GM19035 (cell line): ENCODE measurements around the gene PLLP.
A peak's percentile ranks its signal among the peaks of the same experiment; 100 is the strongest.

ENCODE experiments used
- ATAC-seq: cut with Tn5 transposase; IDR thresholded peaks from one replicate; pipeline ENCODE4 v1.9.1; 2021; ENCODE audit not compliant: unreplicated experiment

The PLLP gene

DNA sequence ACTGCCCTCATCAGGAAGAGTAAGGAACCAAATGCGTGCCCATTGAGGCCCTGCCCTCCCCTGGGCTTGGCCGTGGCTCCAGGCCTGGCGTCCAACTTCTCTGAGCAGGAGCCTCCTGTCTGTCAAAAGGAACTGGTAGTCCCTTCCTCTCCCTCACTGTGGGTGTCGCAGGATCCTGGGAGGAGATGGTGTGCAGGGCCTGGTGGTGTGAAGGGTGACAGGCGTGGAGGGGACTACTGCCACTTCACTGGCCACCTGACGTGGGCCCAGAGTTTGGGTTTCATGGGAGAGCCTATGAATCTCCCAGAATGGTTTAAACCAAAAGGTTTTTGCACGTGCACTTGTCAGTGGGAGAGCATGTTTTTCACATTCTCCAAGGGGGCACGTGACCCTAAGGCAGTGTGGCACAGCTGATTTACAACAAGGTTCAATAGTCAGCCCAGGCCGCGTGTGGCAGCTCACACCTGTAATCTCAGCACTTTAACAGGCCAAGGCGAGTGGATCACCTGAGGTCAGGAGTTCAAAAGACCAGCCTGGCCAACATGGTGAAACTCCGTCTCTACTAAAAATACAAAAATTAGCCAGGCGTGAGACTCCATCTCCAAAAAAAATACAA lies 26.9 kb downstream of the PLLP start:
- ATAC-seq: no peak

DNA sequence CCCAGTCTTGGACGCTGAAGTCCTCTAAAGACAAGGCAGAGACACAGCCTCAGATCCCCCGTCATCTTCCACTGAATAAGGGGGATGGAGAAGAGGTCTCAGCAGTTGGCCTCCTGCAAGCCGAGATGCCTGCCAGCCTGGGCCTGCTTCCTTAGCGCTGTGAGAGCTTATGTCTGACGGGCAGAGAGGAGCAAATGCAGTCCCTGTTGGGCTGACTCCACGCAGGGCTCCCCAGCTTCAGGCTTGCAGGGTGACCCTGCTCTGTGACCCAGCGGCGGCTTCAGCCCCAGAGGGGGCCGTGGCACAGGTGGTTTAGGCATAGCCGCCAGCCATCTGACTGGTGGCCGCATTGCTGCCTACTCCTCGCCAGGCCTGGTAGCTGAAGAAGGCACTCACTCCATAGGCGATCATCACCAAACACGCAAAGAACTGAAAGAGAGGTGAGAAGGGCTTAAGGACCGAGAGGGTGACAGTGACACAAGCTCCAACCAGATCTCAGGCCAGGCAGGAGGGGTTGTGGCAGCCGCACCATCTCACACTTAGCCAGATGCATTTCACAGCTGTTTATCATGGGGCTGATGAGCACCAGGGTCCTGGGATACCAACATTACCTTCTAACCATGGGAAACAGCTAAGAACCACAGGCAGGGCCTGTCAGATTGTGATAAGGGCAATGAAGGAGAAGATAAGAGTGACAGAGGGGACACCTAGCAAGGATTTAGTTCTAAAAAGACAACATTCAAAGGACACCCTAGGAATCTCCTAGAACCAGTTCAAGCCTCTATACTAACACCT lies 27.7 kb downstream of the PLLP start:
- ATAC-seq: no peak

DNA sequence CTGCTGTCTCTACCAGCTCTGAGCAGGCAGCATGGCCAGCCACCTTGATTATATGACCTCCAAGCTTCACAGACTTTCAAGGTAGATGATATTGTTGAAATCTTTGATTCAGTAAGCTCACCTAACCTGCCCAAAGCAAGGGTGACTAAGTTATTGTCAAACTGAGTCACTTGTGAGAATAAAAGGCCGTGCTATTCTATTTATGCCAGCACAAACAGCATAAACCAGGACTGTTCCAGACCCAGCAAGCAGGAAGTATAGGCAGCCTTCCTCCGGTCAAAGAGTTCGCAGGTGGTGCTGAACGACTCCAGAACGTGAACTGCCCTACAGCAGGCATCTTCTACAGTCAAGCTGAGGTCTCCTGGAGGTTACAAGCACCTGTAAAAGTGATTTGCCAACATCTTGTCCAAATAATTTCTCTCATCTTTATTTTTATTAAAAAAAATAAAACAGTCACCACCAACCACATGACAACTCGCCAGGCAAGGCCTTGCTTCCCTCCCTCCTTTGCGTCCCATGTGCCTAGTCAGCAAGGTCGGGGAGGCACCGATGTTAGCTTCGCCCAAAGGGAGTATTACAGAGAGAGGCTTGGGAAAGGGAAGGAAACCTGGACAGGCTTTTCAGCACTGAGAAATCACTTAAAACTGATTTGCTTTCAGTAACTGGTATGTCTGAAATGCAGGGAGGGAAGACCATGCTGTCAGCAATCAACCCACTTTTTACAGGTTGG lies 28.6 kb downstream of the PLLP start:
- no peak for ATAC-seq

DNA sequence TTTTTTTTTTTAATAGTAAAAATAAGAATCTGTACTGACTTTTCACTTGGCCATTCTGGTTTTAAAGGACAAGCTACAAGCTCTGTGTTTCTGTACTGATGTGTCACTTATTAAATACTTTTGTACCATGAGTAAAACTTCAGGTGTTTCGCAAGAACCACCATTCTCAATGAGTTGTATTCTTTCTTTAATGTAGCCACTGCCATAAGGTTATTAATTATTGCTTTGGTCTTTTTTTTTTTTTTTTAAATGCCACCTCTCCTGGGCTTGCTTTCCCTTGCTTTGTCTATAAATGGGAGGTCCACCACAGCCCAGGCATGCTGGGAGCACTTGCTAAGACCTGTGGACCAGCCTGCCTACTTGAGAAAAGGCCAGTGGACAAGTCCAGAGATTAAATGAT lies 31.0 kb downstream of the PLLP start:
- ATAC-seq: no peak

DNA sequence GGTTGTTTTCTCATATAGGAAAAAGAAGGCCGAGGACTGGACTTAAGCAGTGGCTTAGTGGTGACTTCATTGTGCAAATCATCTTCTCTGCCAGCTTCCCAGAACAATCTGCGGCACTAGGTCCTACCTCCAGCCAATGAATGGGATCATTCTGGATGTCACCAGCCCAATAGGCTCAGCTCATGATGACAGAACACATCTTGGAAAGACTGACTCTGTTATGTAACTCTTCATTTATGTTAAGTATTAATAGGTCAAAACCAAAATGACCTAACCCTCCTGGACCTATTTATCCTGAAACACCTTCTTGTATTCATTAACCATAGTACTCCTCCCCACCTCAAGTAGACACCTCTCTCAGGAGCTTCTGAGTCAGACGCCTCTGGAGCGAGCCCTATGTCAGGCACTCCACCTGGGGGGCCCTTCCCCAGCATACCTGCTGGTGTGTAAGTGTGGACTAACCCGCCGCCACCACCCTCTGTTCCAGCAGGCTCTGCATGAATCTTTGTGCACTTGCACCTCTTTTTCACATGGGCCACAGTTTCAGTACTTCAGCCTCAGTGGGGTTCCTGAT lies 32.2 kb downstream of the PLLP start:
- no peak for ATAC-seq

DNA sequence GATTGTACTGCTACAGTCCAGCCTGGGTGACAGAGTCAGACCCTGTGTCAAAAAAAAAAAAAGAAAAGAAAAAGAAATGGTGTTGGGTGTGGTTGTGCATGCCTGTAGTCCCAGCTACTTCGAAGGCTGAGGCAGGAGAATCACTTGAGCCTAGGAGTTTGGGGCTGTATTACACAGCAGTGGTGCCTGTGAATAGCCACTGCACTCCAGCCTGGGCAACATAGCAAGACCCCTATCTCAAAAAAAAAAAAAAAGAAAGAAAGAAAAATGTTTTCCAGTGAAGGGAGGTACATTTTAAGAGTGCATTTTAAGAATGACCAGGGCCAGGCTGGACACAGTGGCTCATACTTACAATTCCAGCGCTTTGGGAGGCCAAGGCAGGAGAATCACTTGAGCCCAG lies 33.1 kb downstream of the PLLP start:
- ATAC-seq: no peak

DNA sequence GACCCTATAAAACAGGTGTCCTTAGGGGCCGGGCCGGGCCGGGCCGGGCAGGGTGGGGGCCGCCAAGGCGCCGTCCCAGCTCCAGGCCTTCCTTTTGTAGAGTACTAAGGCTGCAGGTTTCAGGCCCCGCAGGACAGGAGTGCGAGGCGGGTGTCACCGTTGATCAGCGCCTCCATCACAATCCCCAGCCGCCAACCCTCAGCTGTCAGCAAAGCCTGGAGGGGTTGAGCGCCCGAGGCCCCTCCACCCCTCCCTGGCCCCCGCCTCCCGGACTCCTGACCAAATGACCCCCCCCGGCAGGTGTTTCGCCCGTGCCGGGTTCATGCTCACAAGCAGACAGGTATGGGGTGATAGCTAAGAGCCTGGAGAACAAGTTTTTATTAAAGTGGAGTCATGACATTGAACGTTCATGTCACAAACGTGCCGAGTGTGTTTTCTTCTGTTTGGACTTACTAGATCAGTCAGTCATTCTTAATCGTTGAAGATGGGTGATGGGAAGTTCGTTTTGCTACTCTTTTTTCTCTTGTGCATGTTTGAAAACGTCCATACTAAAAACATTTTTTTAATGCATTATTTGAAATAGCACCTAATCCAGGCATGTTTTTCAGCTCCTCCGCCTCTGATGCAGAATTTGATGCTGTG lies 38.9 kb downstream of the PLLP start:
- peak; percentile 31 for ATAC-seq

DNA sequence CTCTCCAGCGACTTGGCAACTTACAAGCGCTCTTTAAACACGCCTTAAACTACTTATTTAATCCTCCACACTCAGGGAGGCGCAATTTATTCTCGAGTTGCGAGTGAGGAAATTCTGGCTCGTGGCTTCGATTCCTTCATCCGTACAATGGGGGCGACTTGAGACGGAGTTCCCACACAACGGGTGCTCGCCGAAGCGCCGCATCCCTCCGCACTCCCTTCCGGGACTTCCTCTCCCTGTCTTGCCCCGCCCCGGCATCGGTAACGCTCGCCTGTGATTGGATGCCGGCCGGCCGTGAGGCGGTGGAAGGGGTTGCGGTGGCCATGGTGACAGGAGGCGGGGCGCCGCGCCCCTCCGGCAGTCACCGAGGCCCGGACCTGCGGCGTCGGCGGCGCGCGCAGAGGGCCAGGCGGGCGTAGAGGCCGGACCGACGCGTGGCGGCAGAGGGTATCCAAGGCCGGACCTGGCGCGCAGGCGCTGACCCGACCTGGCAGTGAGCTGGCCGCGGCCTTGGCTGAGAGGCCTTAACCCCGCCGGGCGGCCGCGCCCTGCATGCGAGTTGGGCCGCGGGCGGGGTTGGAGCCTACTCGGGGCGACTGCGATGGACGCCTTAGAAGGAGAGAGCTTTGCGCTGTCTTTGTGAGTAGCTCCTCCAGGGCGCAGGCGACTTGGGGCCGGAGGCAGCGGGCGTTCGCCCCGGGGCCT lies 39.6 kb downstream of the PLLP start, which contains the start of gene ARL2BP:
TSS of gene ARL2BP (plus strand) at position 493 of the 705 bp plus-strand sequence. CDS start at position 602, 109 bp downstream.
- peak; percentile 95 for ATAC-seq

DNA sequence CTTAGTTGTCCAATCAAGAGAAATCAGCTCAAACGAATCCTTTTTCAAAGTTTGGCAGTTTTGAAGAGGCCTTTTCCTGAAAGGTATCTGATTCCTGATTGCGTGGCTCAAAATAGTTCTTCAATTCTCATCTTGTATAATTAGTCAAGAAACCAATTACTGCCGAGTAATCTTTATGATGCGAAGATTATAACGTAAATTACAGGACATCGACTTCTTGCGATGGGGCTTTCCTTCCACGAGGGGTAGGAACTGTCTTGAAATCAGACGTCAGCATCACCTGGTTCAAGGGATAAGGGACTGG lies 40.1 kb downstream of the PLLP start:
- peak; percentile 30 for ATAC-seq

DNA sequence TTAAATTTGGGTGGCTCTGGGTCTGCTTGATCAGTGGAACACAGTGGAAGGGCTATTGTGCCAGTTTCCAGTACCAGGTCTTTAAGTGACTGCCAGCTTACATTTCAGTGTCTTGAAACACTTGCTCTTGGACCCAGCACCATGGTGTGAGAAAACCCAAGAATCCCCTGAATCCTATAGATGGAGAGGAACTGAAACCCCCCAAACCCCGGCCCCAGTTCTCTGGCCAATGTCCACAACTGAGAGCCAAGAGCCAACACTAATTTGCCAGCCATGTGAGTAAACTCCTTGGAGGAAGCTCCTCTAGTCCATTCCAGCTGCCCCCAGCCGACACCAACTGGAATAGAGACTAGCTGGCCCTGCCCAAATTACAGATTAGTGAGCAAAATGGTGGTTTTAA lies 41.8 kb downstream of the PLLP start:
- no peak for ATAC-seq

DNA sequence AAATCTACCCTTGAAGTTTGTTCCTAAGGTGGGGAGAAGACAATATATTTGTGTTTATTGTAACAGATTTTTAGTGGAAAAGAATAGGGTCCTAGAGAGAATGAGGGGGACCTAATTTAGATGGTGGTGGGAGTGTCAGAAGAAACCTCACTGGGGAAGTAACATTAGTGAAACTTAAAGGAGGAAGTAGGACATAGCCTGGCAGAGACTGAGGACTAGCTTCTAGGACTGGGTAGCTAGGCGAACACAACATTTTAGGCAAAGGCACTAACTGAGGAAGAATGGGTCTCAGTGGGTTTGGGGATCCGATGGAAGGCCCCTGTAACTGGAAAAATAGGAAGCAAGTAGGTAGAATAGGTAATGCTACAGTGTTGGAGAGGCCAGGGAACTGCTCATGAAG lies 43.6 kb downstream of the PLLP start:
- ATAC-seq: no peak

DNA sequence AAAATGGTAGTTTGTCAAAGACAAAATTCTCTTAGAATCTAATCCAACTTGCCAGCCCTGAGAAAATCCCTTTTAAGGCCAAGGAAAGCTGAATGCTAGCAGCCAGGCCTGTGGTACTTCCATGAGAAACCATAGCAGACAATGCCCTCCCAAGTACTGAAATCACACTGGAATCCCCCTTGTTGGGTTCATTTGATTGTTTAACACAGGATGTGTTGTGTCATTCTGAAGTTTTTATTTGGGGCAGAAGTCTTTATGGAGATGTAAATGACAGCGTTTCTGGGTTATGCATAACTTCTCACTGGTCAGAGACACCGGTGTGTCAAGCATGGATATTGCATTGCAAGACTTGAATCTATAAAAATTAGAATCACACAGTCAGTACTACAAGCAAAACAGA lies 45.4 kb downstream of the PLLP start:
- no peak for ATAC-seq

DNA sequence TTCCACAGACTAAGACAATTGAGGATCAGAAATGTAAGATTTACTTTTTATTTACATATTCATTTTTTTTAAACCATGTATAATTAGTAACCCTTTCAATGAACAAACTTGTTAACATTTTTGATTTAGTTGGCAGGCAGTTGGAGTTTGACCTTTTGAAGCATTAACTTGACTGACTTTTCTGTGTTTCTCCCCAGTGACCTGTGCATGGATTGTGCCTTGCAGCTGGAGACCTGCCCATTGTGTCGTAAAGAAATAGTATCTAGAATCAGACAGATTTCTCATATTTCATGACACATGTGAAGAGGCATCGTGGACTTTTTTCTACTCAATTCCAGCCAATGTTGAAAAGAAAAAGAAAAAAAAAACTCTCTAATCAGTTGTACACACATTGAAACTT lies 45.8 kb downstream of the PLLP start:
- no peak for ATAC-seq

DNA sequence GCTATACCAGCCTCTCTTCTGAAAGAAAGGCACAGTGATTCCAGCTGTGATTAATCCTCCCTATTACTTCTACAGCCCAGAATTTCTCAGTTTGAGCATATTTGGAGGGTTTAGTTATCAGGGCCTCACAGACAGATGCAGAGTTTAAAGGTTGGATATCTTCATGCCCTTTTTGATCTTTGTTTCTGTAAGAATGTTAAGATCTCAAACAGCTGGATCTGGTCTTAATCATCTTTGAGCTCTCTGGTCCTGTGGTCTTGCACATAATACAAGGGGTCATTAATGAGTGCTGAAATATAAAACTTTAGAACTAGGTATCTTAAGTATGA lies 48.5 kb downstream of the PLLP start:
- no peak for ATAC-seq

DNA sequence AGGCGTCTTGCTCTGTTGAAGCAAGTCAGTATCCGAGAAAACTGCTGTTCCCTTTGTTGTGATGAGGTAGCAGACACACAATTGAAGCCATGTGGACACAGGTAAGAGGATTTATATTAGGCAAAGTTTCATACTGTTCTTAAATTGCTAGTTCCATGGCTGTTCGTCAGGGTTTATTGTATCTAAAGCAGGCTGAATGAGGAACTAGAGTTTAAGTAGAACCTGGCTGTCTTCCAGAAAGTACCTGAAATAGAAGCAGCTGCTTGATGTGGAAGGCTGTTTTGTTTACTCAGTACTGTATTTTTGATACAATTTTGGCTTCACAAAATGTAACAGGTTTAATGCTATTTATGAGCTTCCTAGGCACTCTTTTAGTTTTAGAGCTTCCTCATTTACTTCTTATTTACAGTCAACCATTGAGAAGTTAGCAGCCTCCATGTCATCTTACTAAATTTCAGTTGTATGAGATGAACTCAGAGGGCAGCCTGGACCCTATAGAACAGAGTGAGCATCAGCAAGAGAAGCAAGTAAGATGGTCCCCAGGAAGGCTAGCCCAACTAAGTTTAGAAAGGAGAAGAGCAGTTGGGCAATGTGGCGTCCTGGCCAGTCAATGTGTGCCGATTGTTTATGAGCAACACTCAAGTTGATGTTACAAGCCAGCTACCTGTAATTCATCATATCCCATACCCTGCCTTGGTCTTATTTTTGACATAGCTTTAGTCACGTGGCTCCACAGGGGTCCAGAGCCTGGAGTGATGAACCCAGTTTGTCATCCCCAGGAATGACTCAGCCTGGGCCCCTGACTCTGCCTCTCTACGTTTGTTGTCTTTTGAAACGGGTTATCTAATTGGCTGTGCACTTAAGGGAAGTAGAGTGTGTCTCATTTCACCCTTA lies 49.1 kb downstream of the PLLP start:
- no peak for ATAC-seq

DNA sequence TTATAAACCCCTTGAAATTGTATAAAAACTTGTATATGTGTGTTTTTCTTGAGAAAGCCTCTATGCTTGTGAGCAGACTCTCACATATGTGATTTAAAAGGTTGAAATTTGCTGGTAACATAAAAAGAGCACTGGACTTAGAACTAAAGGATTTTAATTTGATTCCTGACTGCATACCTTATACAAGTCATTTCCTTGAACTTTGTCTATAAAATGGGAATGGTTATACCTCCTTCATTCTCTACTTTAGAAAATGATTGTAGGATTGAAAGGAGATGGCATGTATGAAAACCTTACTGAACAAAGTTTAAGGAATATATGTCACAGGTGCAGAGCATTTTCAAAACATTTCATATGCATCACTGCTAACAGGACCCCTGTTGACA lies 49.8 kb downstream of the PLLP start:
- ATAC-seq: no peak

DNA sequence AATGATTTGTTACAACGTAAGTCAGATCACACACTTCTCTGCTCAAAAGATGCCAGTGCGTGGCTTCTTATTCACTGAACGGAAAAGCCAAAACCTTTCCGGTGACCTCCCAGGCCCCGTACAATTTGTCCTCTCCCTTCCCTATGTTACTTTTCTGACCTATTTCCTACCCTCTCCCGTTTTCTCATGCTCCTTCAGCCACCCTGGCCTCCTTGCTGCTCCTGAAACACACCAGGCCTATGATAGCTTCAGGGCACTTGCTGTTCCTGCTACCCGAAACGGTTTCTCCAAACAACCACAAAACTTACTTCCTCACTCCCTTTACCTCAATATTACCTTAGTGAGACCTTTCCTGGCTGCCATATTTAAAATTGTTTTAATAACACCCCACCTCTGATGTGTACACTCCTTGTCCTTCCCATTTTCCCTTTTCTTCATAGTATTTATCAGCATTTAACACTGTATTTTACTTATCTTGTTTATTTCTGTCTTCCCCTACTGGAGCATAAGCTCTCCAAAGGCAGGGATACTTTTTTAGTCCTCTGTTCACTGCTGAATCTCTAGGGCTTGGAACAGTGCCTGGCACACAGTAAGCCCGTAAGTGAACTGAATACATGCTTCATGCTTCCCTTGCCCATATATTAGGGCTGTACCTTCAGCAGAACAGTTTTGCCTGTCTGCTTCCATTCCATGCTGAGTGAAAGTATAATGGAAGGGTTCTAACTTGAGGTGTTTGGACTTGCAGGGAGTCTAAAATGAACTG lies 50.3 kb downstream of the PLLP start:
- ATAC-seq: no peak

DNA sequence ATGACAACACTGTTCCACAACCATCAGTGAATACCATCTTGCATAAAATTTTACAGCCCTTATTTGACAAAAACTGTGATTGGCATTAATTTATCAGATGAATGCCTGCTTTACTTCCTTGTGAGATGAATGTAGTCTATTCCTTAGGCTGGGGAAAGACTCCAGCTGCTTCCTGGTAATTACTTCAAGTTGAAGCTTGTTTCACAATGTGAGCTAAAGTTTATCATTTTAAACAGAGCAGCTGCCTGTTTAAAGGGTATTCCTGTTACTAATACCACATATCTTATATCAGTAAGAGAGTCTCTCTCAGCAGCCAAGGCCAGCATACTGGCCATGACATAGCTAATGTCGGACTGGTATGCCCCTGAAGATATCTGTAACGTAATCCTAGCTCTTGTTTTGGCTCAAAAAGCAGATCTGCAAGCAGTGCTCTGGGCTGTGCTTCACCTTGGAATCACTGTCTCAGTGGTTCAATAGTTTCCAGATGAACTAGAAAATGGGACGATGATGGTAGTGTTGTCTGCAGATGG lies 52.6 kb downstream of the PLLP start:
- no peak for ATAC-seq

DNA sequence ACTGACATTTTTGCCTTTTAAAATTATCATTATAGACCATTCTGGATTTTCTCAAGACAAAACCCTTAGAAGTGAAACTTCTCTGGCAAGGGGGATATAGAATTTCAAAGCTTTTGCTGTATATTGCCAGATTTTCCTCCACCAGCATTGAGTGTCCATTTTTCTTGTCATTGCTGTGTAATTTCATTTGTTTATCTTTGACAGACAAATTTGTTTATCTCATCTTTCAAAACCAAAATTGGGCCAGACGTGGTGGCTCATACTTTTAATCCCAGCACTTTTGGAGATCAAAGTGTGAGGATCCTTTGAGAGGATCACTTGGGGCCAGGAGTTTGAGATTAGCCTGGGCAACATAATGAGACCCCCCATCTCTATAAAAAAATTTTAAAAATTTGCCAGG lies 55.4 kb downstream of the PLLP start:
- ATAC-seq: no peak
